ENCODE results near the gene KBTBD4.

Gene KBTBD4

GRCh38 chr11:47571895-47572294, 6.9 kb downstream of the KBTBD4 start:
- TF ChIP-seq CTCF (IDR thresholded peaks at IDR 0.05; ENCODE audit: low read depth, low read length, missing control alignments), result no peak
- no peak overlapping the region for H3K4me3 ChIP-seq (replicated peaks; ENCODE audit: low read depth, low read length)
- DNase-seq (ENCODE audit: extremely low read depth, low read depth), result no peak

GRCh38 chr11:47571357-47571729, 7.4 kb downstream of the KBTBD4 start:
- H3K4me3 ChIP-seq (replicated peaks; ENCODE audit: low read depth, low read length), result no peak overlapping the region
- DNase-seq (ENCODE audit: extremely low read depth, low read depth), result no peak
- no peak for TF ChIP-seq CTCF (IDR thresholded peaks at IDR 0.05; ENCODE audit: low read depth, low read length, missing control alignments)

- DNase-seq (ENCODE audit: extremely low read depth, low read depth), result no peak
- H3K4me3 ChIP-seq (replicated peaks; ENCODE audit: low read depth, low read length), result no peak overlapping the region
- TF ChIP-seq CTCF (IDR thresholded peaks at IDR 0.05; ENCODE audit: low read depth, low read length, missing control alignments), result no peak
Observed at GRCh38 chr11:47570651-47571356, 8.0 kb downstream of the KBTBD4 start.

GRCh38 chr11:47569646-47570045, 9.1 kb downstream of the KBTBD4 start:
- no peak for TF ChIP-seq CTCF (IDR thresholded peaks at IDR 0.05; ENCODE audit: low read depth, low read length, missing control alignments)
- DNase-seq (ENCODE audit: extremely low read depth, low read depth), result no peak
- no peak overlapping the region for H3K4me3 ChIP-seq (replicated peaks; ENCODE audit: low read depth, low read length)

- DNase-seq (ENCODE audit: extremely low read depth, low read depth), result no peak
- peak overlapping the region; percentile 95 for H3K4me3 ChIP-seq (replicated peaks; ENCODE audit: low read depth, low read length)
- TF ChIP-seq CTCF (IDR thresholded peaks at IDR 0.05; ENCODE audit: low read depth, low read length, missing control alignments), result no peak
Observed at GRCh38 chr11:47566149-47566698, 12.5 kb downstream of the KBTBD4 start.

GRCh38 chr11:47565340-47566148, 13.2 kb downstream of the KBTBD4 start, which contains the start of gene PTPMT1:
Gene PTPMT1, plus strand, starts transcription at chr11:47565599. Its CDS starts 24 bp downstream, at chr11:47565623.
- TF ChIP-seq CTCF (IDR thresholded peaks at IDR 0.05; ENCODE audit: low read depth, low read length, missing control alignments), result no peak
- H3K4me3 ChIP-seq (replicated peaks; ENCODE audit: low read depth, low read length), result peak within 1 kb of the TSS; percentile 95
- no peak for DNase-seq (ENCODE audit: extremely low read depth, low read depth)
